Right lobe of liver (tissue), 6 donors: Measurements from ENCODE around the gene CCDC141. TPM values are rescaled to one million over a fixed set of nuclear protein-coding genes. Genes with fewer than 3 reads are reported as not detected.

Experiments used
- ATAC-seq, 4 donors: fragments of 200-7000 bp; cut with Tn5 transposase; one replicate each; pipeline ENCODE4 v1.9.1; 2020; ENCODE audit warnings: mild to moderate bottlenecking in 4 of 4, moderate library complexity in 4 of 4
- DNase-seq, 3 donors: peaks; one replicate each; pipeline ENCODE4 v3.0.0-alpha.2; 2020
- H3K27ac ChIP-seq, 3 donors: fragments of 200-600 bp; one replicate each; pipeline ENCODE4 v1.8.0; 2022
- H3K27me3 ChIP-seq, 2 donors: fragments of 200-600 bp; one replicate each; pipeline ENCODE4 v1.8.0; 2022
- H3K36me3 ChIP-seq, 4 donors: fragments of 200-600 bp; sonication (generic) in 1 of 4; one replicate each; pipeline versions ENCODE4 v1.5.1 to v1.8.0; 2017 to 2022; ENCODE audit warnings: control low read depth in 1 of 4
- H3K4me1 ChIP-seq, 4 donors: fragments of 200-600 bp; sonication (generic) in 1 of 4; one replicate each; pipeline versions ENCODE4 v1.5.1 to v1.8.0; 2017 to 2022; ENCODE audit warnings: control low read depth in 1 of 4
- H3K4me3 ChIP-seq, 3 donors: fragments of 200-600 bp; one replicate each; pipeline ENCODE4 v1.8.0; 2022
- H3K9me3 ChIP-seq, 4 donors: fragments of 200-600 bp; sonication (generic) in 1 of 4; one replicate each; pipeline versions ENCODE4 v1.5.1 to v1.8.0; 2017 to 2022; ENCODE audit warnings: control low read depth in 1 of 4
- POLR2A ChIP-seq: fragments of 450-650 bp; IDR thresholded peaks from one replicate; pipeline ENCODE4 v1.6.1; 2017; ENCODE audit warnings: antibody characterized with exemption, mild to moderate bottlenecking
- WGBS: methylation state at CpG from one replicate; pipeline ENCODE4 v1.1.6; 2018; ENCODE audit warnings: low coverage, low lambda C conversion rate; ENCODE audit not compliant: insufficient coverage; ENCODE audit errors: missing lambda C conversion rate; 5-methylcytosine and 5-hydroxymethylcytosine counted together
- intact Hi-C, 2 donors: fragments of 100-400 bp; cut with DNase I; formaldehyde crosslinking; loops; one replicate each; pipeline versions ENCODE4 v1.11.2 to v1.14.1; 2022
- total RNA-seq, 6 experiments: library from RNA; depleted of rRNA in 2 of 6; stranded (reverse); fragments of >200 nt in 2 of 6; fragmentation: NEBNext Ultra II Directional in 3 of 6; extraction: Animal tissue kit (Norgen Biotek cat#: 25700) in 3 of 6; gene quantifications; one replicate each; pipeline versions ENCODE4 v1.1.0 to v1.2.4, GENCODE V29; 2016 to 2023
- TF ChIP-seq, protein P1 (sequence below), 4 donors: fragments of 200-600 bp in 3 of 4; fragments of 450-650 bp in 1 of 4; IDR thresholded peaks; one replicate each; pipeline versions ENCODE4 v1.5.1 to v1.8.0; 2016 to 2022; ENCODE audit warnings: antibody characterized with exemption in 4 of 4, mild to moderate bottlenecking in 2 of 4
- donor health status: DM: no; HTN: yes; CAD: no.
- donor health status: DM: no; HTN: no; CAD: no.
- donor health status: DM: no; HTN: no; CAD: no.
- donor health status: DM: no; HTN: yes; CAD: no.
- donor health status: DM: no; HTN: yes; CAD: no.

CCDC141 gene
- total RNA-seq, 6 experiments from 2014 or later: 0.20 to 0.98 (median 0.58) TPM

DNA sequence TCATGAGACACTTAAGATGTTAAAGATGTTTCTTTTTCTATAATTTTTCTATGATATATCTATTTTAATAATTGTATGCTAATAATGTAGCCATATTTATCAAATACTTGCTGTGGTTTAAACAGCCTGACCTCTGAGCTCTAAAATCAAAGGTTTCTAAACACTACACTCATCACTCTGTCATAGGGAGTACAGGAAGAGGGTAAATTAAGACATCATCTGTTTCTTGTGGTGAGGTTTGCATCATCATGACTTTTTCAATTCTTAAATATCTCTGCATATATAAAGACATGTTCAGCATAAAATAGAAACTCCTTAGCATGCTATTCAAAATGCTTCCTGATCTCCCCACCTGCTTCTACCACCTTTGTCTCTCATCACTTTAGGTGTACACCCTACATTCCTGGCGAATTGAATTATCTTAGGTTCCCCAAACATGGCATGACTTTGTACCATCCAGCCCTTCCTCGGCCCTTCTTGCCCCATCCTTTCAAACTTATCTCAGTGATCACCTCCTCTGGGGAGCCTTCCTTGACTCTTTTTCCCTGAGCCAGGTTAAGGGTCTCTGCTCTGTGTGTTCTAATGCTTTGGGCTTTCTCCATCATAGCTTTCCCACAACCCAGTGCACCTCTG is 137.4 kb downstream of the CCDC141 start:
- no peaks in the 10 kb centered on the region for H3K27me3 ChIP-seq
- 75% methylated on average over 2 of the region's 2 CpGs for WGBS
- no peaks in the 10 kb centered on the region for H3K9me3 ChIP-seq
- DNase-seq (no peak), ATAC-seq (no peak)
- H3K27ac ChIP-seq: no peak overlapping the region
- no peak for TF ChIP-seq POLR2A
- TF ChIP-seq, protein P1, sequence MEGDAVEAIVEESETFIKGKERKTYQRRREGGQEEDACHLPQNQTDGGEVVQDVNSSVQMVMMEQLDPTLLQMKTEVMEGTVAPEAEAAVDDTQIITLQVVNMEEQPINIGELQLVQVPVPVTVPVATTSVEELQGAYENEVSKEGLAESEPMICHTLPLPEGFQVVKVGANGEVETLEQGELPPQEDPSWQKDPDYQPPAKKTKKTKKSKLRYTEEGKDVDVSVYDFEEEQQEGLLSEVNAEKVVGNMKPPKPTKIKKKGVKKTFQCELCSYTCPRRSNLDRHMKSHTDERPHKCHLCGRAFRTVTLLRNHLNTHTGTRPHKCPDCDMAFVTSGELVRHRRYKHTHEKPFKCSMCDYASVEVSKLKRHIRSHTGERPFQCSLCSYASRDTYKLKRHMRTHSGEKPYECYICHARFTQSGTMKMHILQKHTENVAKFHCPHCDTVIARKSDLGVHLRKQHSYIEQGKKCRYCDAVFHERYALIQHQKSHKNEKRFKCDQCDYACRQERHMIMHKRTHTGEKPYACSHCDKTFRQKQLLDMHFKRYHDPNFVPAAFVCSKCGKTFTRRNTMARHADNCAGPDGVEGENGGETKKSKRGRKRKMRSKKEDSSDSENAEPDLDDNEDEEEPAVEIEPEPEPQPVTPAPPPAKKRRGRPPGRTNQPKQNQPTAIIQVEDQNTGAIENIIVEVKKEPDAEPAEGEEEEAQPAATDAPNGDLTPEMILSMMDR (IDR thresholded peaks at IDR 0.05): no peak
- intact Hi-C loops: no loop called here
- no peaks in the 10 kb centered on the region for H3K36me3 ChIP-seq
- no peak overlapping the region for H3K4me3 ChIP-seq
- H3K4me1 ChIP-seq: no peaks in the 10 kb centered on the region

DNA sequence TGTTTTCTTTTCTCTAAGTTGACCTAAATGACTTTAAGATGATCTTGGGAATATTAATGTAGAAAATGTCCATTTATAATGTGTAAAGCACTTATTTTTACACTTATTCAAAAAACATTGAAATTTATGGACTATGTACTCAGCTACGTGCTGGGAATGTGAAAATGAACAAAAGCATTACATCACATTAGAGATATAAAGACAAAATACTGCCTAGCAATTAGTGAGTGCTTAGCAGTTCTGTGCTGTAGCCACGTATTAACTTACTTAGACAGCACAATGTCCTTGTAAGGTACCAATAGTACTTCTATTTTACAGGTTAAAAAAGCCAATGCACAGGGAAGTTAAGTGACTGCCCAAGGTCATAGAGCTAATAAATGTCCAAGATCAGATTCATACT is 138.9 kb downstream of the CCDC141 start:
- 54% methylated on average over 2 of the region's 2 CpGs for WGBS
- Histone ChIP-seq H3K36me3 (no peaks in the 10 kb centered on the region), H3K4me1 (no peaks in the 10 kb centered on the region), H3K27me3 (no peaks in the 10 kb centered on the region), H3K27ac (no peak overlapping the region), H3K9me3 (no peaks in the 10 kb centered on the region), H3K4me3 (no peak overlapping the region)
- no peak for DNase-seq
- TF ChIP-seq, protein P1 (IDR thresholded peaks at IDR 0.05): no peak
- TF ChIP-seq POLR2A: no peak
- intact Hi-C loops: no loop called here
- ATAC-seq: no peak

DNA sequence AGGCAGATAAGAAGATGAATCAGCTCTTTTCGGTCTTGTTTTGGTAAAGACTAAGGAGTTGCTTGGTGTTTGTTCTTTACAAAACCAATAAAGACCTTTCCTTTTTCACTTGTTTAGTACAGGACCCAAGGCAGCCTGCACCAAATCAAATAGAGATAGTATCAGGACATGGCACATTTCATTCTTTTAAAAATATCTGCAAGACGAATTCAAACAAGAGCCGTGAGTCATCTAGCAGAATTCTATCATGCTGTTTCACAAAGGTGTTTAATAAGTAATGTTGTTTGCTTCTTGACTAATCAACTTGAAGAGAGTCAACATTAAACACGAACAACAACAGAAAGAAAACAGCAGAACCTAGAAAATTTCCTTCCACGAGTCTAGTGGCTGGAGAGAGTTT is 139.9 kb downstream of the CCDC141 start:
- Histone ChIP-seq H3K27ac (no peak overlapping the region), H3K4me3 (no peak overlapping the region), H3K36me3 (no peaks in the 10 kb centered on the region), H3K27me3 (no peaks in the 10 kb centered on the region), H3K9me3 (no peaks in the 10 kb centered on the region), H3K4me1 (no peaks in the 10 kb centered on the region)
- ATAC-seq: no peak
- intact Hi-C loops: no loop called here
- no peak for DNase-seq
- WGBS: 43% methylated on average over 5 of the region's 5 CpGs
- TF ChIP-seq, protein P1 (IDR thresholded peaks at IDR 0.05): no peak
- no peak for TF ChIP-seq POLR2A

DNA sequence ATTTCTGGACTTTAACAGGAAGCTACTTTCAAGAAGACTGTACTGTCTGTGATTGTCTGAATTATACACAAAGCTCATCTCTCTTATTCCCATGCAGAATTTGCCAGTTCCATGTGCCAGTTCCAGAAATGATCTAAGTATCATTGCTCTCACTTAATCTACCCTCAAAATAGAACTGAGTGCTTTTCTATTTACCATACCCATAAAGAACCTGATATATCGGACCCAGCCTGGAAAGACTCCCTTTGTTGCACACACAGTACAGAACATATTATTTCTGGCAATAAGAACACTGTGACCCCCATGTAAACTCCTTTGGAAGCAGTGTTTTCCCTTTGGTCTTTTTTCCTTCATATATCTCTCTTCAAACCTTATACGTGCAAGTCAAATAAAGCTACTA is 140.4 kb downstream of the CCDC141 start:
- TF ChIP-seq, protein P1 (IDR thresholded peaks at IDR 0.05): no peak
- no peak for TF ChIP-seq POLR2A
- intact Hi-C loops: loop anchor here in 1 of 2 donors (10.0 kb wide), 1 partner anchor 115 kb away; no protein-coding TSS in a partner anchor
- no peaks in the 10 kb centered on the region for H3K27me3 ChIP-seq
- H3K4me1 ChIP-seq: no peaks in the 10 kb centered on the region
- no peak overlapping the region for H3K4me3 ChIP-seq
- no peaks in the 10 kb centered on the region for H3K36me3 ChIP-seq
- 79% methylated on average over 2 of the region's 2 CpGs for WGBS
- no peak for ATAC-seq
- no peaks in the 10 kb centered on the region for H3K9me3 ChIP-seq
- DNase-seq: no peak
- H3K27ac ChIP-seq: no peak overlapping the region

DNA sequence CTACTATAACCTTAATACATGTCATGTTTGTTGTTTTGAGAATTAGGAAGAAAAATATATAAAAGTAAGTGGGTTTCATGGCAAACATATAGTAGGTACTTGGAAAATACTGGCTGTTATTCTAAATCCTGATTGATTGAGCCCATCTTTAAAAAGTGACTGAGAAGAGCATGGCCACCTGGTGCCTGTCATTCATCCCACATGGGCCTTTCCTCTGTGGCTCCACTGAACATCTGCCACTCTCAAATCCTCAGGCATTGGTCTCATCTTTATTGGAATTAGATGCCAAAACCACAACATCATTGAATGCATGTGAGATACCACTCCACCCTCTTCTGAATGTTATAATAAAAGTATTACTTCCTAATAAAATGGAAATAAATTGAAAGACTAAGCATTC is 141.1 kb downstream of the CCDC141 start:
- TF ChIP-seq, protein P1 (IDR thresholded peaks at IDR 0.05): no peak
- no peak for TF ChIP-seq POLR2A
- H3K27me3 ChIP-seq: no peaks in the 10 kb centered on the region
- no peaks in the 10 kb centered on the region for H3K9me3 ChIP-seq
- DNase-seq (no peak), ATAC-seq (no peak)
- no peaks in the 10 kb centered on the region for H3K4me1 ChIP-seq
- H3K4me3 ChIP-seq: no peak overlapping the region
- intact Hi-C loops: loop anchor here in 1 of 2 donors (10.0 kb wide), 1 partner anchor 114 kb away; no protein-coding TSS in a partner anchor
- H3K27ac ChIP-seq: no peak overlapping the region
- no peaks in the 10 kb centered on the region for H3K36me3 ChIP-seq
